Left ventricle myocardium inferior (tissue), 1 donor: ENCODE data around the gene CST3. TPM values are rescaled to one million over a fixed set of nuclear protein-coding genes. Genes with fewer than 3 reads are reported as not detected.

ENCODE experiments used
- DNase-seq: peaks from one replicate; pipeline ENCODE4 v3.0.0-alpha.2; 2020
- H3K27ac ChIP-seq: fragments of 200-600 bp; replicated peaks from 2 replicates; pipeline ENCODE4 v1.8.0; 2021
- H3K27me3 ChIP-seq: fragments of 200-600 bp; 2 replicates; pipeline ENCODE4 v1.8.0; 2021; ENCODE audit warnings: low read depth
- H3K36me3 ChIP-seq: fragments of 200-600 bp; 2 replicates; pipeline ENCODE4 v1.8.0; 2021
- H3K4me1 ChIP-seq: fragments of 200-600 bp; 2 replicates; pipeline ENCODE4 v1.8.0; 2021
- H3K4me3 ChIP-seq: fragments of 200-600 bp; 2 replicates; pipeline ENCODE4 v1.8.0; 2021; ENCODE audit warnings: mild to moderate bottlenecking, moderate library complexity
- H3K9me3 ChIP-seq: fragments of 200-600 bp; replicated peaks from 2 replicates; pipeline ENCODE4 v1.8.0; 2021
- CTCF ChIP-seq: fragments of 200-600 bp; IDR thresholded peaks from 2 replicates; pipeline ENCODE4 v1.8.0; 2021; ENCODE audit warnings: antibody characterized with exemption, mild to moderate bottlenecking, borderline replicate concordance
- intact Hi-C: fragments of 100-400 bp; cut with micrococcal nuclease; formaldehyde crosslinking; loops from one replicate; pipeline ENCODE4 v1.11.0; 2022
- total RNA-seq: library from RNA; stranded (reverse); fragmentation: NEBNext Ultra II Directional; extraction: Animal tissue kit (Norgen Biotek cat#: 25700); gene quantifications from one replicate; pipeline ENCODE4 v1.2.1, GENCODE V29; 2021
- donor health status: DM: no; HTN: yes; CAD: no; lungs with severe emphysema.

The CST3 gene
- total RNA-seq, 1 donor from 2014 or later = 576 TPM

DNA sequence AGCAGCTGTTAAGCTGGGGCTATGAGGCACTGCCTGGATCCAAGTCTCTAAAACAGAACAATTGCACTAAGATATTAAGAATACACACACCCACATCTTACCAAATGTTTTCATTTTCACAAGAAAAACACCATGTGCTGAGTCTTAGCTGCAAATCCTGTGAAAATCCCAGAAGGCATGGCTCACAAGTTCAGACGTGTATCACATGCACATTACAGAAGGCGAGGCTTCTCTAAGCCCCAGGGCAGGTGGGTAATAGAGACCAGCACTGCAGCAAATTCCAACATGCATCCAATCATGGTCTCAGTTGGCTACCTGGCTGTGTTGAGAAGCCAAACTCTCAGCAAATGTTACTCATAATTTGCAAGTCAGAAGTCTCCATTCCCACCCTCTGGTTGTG is 16.2 kb upstream of the CST3 start:
- H3K9me3 ChIP-seq = peaks cover 6% of the 10 kb centered on the region
- H3K36me3 ChIP-seq = no peaks in the 10 kb centered on the region
- peak overlapping the region; percentile 89 for H3K27ac ChIP-seq
- intact Hi-C loops = no loop called here
- H3K4me3 ChIP-seq = no peak overlapping the region
- peaks cover 16% of the 10 kb centered on the region for H3K27me3 ChIP-seq
- H3K4me1 ChIP-seq = peaks cover 36% of the 10 kb centered on the region
- no peak for DNase-seq
- TF ChIP-seq CTCF = no peak

DNA sequence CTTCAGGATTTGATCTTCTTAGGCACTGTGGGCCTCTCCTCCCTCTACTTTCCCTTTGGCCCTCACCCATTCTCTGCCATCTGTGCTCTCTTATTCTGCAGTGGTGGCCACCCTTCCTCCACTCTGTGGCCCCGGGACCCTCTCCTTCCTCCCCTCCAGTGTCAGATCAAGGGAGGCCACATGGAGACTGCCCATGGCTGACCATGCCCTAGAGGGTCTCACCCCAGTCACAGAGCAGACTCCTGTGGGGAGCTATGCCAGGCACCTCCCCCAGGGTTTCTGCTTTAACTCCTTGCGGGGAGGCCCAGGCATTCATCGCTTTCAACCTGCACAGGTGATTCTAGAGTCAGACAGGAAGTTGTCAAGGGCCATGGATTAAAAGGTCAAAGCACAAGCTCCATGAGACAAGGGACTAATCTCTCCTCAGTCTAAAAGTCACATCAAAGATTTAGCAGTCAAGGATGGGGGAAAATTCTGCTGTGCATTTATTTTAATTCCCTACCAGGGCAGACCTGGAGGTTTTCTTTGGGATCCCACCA is 15.7 kb upstream of the CST3 start:
- intact Hi-C loops = no loop called here
- H3K4me1 ChIP-seq = peaks cover 36% of the 10 kb centered on the region
- DNase-seq = no peak
- no peak overlapping the region for H3K4me3 ChIP-seq
- H3K27ac ChIP-seq = peak overlapping the region; percentile 89
- peaks cover 16% of the 10 kb centered on the region for H3K27me3 ChIP-seq
- peaks cover 6% of the 10 kb centered on the region for H3K9me3 ChIP-seq
- no peaks in the 10 kb centered on the region for H3K36me3 ChIP-seq
- TF ChIP-seq CTCF = no peak

- no peak for DNase-seq
- peaks cover 16% of the 10 kb centered on the region for H3K27me3 ChIP-seq
- peaks cover 36% of the 10 kb centered on the region for H3K4me1 ChIP-seq
- TF ChIP-seq CTCF = no peak
- H3K4me3 ChIP-seq = no peak overlapping the region
- intact Hi-C loops = no loop called here
- peaks cover 6% of the 10 kb centered on the region for H3K9me3 ChIP-seq
- peak overlapping the region; percentile 89 for H3K27ac ChIP-seq
- H3K36me3 ChIP-seq = no peaks in the 10 kb centered on the region
These were observed 15.2 kb upstream of the CST3 start for GRCh38 chr20:23652926-23653325.

- H3K9me3 ChIP-seq = peaks cover 6% of the 10 kb centered on the region
- no peak for TF ChIP-seq CTCF
- H3K36me3 ChIP-seq = no peaks in the 10 kb centered on the region
- no peak overlapping the region for H3K27ac ChIP-seq
- intact Hi-C loops = no loop called here
- peaks cover 16% of the 10 kb centered on the region for H3K27me3 ChIP-seq
- DNase-seq = no peak
- peaks cover 36% of the 10 kb centered on the region for H3K4me1 ChIP-seq
- H3K4me3 ChIP-seq = no peak overlapping the region
These were observed 14.6 kb upstream of the CST3 start for GRCh38 chr20:23652371-23652770.

- no peak for TF ChIP-seq CTCF
- Histone ChIP-seq H3K4me1 (peaks cover 31% of the 10 kb centered on the region), H3K9me3 (peaks cover 6% of the 10 kb centered on the region), H3K27me3 (peaks cover 14% of the 10 kb centered on the region), H3K4me3 (no peak overlapping the region), H3K36me3 (no peaks in the 10 kb centered on the region), H3K27ac (no peak overlapping the region)
- intact Hi-C loops = no loop called here
- no peak for DNase-seq
These were observed 13.4 kb upstream of the CST3 start for GRCh38 chr20:23651117-23651516.
